ENCODE data around the gene CRIP1. TPM values are rescaled to one million over a fixed set of nuclear protein-coding genes. Genes with fewer than 3 reads are reported as not detected.

Gene CRIP1
- total and polyA plus RNA-seq, 4 donors = 72.8 to 465 (median 301) TPM

DNA sequence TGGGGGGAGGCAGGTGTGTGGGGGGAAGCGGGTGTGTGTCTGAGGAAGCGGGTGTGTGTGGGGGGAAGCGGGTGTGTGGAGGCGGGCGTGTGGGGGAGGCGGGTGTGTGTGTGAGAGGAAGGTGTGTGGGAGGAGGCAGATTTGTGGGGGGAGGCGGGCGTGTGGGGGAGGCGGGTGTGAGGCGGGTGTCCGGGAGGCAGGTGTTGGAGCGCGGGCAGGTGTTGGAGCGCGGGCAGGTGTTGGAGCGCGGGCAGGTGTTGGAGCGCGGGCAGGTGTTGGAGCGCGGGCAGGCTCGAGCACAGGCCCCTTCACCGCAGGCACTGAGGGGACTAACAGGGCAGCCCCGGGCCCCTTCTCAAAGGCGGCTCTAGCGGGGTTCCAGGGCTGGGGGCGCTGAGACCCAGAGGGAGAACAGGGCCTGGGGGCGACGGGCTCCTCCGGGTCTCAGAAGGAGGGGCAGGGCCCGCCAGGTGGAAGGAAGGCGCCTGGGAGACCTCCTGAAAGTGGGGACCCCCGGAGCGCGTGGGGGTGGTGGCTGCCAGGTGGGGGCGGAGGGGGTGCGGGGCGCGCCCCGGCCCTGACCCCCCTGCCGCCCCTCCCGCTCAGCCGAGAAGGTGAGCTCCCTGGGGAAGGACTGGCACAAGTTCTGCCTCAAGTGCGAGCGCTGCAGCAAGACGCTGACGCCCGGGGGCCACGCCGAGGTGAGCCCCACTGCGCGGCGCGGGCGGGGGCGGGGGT, 8.9 kb upstream of the CRIP1 start:
- peaks cover 4 to 58% (median 17%) of the 10 kb centered on the region in 5 donors for H3K4me1 ChIP-seq (ENCODE audit: control insufficient read depth in 5 of 5, insufficient read depth in 5 of 5, low read length in 5 of 5)
- 24 to 55% methylated on average over 21 to 53 of the region's 56 CpGs for WGBS, 2 donors

DNA sequence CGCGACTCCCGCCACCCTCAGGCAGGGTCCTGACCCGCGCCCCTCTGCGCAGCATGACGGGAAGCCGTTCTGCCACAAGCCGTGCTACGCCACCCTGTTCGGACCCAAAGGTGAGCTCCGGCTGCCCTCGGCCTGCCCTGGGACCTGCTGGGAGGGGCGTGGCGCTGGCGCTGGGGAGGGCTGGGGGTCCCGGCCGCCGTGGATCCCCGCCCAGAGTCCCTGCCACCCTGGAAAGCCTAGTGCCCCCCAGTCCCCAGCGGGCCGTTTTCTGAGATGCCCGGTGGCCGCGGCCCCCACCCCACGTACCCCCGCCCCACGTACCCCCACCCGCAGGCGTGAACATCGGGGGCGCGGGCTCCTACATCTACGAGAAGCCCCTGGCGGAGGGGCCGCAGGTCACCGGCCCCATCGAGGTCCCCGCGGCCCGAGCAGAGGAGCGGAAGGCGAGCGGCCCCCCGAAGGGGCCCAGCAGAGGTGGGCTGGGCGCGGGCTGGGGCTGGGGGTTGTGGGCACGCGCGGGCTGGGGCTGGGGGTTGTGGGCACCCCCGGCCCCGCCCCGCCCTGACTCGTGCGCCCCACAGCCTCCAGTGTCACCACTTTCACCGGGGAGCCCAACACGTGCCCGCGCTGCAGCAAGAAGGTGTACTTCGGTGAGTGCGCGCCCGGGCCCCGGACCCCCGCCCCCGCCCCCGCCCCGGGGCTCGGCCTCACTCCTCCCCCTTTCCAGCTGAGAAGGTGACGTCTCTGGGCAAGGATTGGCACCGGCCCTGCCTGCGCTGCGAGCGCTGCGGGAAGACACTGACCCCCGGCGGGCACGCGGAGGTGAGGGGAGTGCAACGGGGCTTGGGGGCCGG, 8.1 kb upstream of the CRIP1 start:
- H3K9ac ChIP-seq (ENCODE audit: insufficient read depth in 1 of 2, low read length in 2 of 2) = no peak overlapping the region
- H3K4me1 ChIP-seq (ENCODE audit: control insufficient read depth in 5 of 5, insufficient read depth in 5 of 5, low read length in 5 of 5) = peaks cover 4 to 55% (median 18%) of the 10 kb centered on the region in 5 donors
- DNase-seq = no peak
- H3K27ac ChIP-seq (ENCODE audit: low read depth in 1 of 2, low read length in 1 of 2) = no peak overlapping the region
- TF ChIP-seq, protein P1, sequence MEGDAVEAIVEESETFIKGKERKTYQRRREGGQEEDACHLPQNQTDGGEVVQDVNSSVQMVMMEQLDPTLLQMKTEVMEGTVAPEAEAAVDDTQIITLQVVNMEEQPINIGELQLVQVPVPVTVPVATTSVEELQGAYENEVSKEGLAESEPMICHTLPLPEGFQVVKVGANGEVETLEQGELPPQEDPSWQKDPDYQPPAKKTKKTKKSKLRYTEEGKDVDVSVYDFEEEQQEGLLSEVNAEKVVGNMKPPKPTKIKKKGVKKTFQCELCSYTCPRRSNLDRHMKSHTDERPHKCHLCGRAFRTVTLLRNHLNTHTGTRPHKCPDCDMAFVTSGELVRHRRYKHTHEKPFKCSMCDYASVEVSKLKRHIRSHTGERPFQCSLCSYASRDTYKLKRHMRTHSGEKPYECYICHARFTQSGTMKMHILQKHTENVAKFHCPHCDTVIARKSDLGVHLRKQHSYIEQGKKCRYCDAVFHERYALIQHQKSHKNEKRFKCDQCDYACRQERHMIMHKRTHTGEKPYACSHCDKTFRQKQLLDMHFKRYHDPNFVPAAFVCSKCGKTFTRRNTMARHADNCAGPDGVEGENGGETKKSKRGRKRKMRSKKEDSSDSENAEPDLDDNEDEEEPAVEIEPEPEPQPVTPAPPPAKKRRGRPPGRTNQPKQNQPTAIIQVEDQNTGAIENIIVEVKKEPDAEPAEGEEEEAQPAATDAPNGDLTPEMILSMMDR (IDR thresholded peaks at IDR 0.05; ENCODE audit: control extremely low read depth, extremely low read depth) = no peak
- ATAC-seq (ENCODE audit: insufficient read depth, low FRiP score) = no peak
- H3K36me3 ChIP-seq (ENCODE audit: control insufficient read depth in 4 of 4, insufficient read depth in 4 of 4, low read length in 4 of 4) = peaks cover 0 to 8% (median 0%) of the 10 kb centered on the region in 4 donors
- no peaks in the 10 kb centered on the region for H3K9me3 ChIP-seq (ENCODE audit: control insufficient read depth in 4 of 4, insufficient read depth in 3 of 4, low read length in 3 of 4)
- no peak overlapping the region for H3K4me3 ChIP-seq
- WGBS, 2 donors = 49 to 67% methylated on average over 67 to 81 of the region's 81 CpGs
- H3K27me3 ChIP-seq (ENCODE audit: control insufficient read depth in 3 of 3, insufficient read depth in 3 of 3, low read length in 2 of 3) = no peaks in the 10 kb centered on the region

More for the DNA sequence above, 8.9 kb upstream of the CRIP1 start:
- Histone ChIP-seq H3K27ac (ENCODE audit: low read depth in 1 of 2, low read length in 1 of 2) (peak overlapping the region; percentile 96 to 100), H3K9ac (ENCODE audit: insufficient read depth in 1 of 2, low read length in 2 of 2) (no peak overlapping the region), H3K4me3 (peak overlapping the region; percentile 10), H3K9me3 (ENCODE audit: control insufficient read depth in 4 of 4, insufficient read depth in 3 of 4, low read length in 3 of 4) (no peaks in the 10 kb centered on the region), H3K36me3 (ENCODE audit: control insufficient read depth in 4 of 4, insufficient read depth in 4 of 4, low read length in 4 of 4) (peaks cover 0 to 8% (median 0%) of the 10 kb centered on the region in 4 donors), H3K27me3 (ENCODE audit: control insufficient read depth in 3 of 3, insufficient read depth in 3 of 3, low read length in 2 of 3) (no peaks in the 10 kb centered on the region)
- no peak for ATAC-seq (ENCODE audit: insufficient read depth, low FRiP score)
- peak; percentile 15 to 61 (median 55) for DNase-seq
- TF ChIP-seq, protein P1 (IDR thresholded peaks at IDR 0.05; ENCODE audit: control extremely low read depth, extremely low read depth) = no peak

DNA sequence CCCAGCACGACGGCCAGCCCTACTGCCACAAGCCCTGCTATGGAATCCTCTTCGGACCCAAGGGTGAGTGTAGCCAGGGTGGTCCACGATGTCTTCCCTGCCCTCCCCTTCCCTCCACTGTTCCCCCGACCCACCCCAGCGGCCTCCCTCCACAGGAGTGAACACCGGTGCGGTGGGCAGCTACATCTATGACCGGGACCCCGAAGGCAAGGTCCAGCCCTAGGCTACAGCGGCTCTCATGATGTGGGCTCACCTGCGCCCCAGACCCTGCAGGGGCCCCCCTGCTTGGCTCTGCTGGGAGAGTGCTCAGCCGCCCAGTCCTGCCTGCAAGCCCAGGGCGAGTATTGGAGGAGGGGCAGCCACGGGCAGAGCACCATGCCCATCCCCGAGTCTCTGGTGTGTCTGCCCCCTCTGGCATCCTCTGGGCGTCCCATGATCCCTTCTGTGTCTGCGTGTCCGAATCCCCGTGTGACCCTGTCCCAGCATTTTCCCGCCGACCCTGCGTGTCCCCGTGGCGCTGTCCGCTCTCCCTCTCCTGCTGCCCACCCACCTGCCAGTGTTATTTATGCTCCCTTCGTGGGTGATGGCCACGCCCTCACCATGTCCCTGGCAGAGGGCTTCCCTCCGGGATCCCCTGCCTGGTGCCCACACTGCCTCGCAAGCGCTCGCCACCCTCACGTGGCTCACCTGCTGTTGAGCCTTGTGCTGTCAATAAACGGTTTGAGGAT, 7.1 kb upstream of the CRIP1 start:
- TF ChIP-seq, protein P1 (IDR thresholded peaks at IDR 0.05; ENCODE audit: control extremely low read depth, extremely low read depth) = no peak
- Histone ChIP-seq H3K36me3 (ENCODE audit: control insufficient read depth in 4 of 4, insufficient read depth in 4 of 4, low read length in 4 of 4) (peaks cover 0 to 8% (median 0%) of the 10 kb centered on the region in 4 donors), H3K4me1 (ENCODE audit: control insufficient read depth in 5 of 5, insufficient read depth in 5 of 5, low read length in 5 of 5) (peaks cover 4 to 52% (median 23%) of the 10 kb centered on the region in 5 donors), H3K27me3 (ENCODE audit: control insufficient read depth in 3 of 3, insufficient read depth in 3 of 3, low read length in 2 of 3) (no peaks in the 10 kb centered on the region), H3K9ac (ENCODE audit: insufficient read depth in 1 of 2, low read length in 2 of 2) (no peak overlapping the region), H3K4me3 (no peak overlapping the region), H3K9me3 (ENCODE audit: control insufficient read depth in 4 of 4, insufficient read depth in 3 of 4, low read length in 3 of 4) (no peaks in the 10 kb centered on the region), H3K27ac (ENCODE audit: low read depth in 1 of 2, low read length in 1 of 2) (peak overlapping the region; percentile 67 to 74)
- no peak for DNase-seq
- no peak for ATAC-seq (ENCODE audit: insufficient read depth, low FRiP score)
- 60 to 71% methylated on average over 34 of the region's 34 CpGs for WGBS, 2 donors

Data from lung (tissue), 12 donors.